Measurements from ENCODE around the gene CCDC146. TPM values are rescaled to one million over a fixed set of nuclear protein-coding genes. Genes with fewer than 3 reads are reported as not detected.
A peak's percentile ranks its signal among the peaks of the same experiment; 100 is the strongest.
"Not testable (repeated sequence)": the region's sequence is repeated elsewhere in the genome, so short reads cannot be mapped to it uniquely, and the experiment has no call there.

The CCDC146 gene
- total RNA-seq, 4 donors from 2014 or later = 7.9 to 37.4 (median 26.5) TPM

GRCh38 chr7:77174418-77174817 lies 52.0 kb downstream of the CCDC146 start:
- intact Hi-C loops (cut with DNase I; ENCODE audit: low total_unique reads) = not testable (repeated sequence)
- 77 to 100% methylated on average over 1 to 3 of the region's 4 CpGs for WGBS, 2 donors (ENCODE audit: low coverage in 1 of 2)

GRCh38 chr7:77175274-77175800 lies 52.9 kb downstream of the CCDC146 start:
- in situ Hi-C loops (cut with MboI; ENCODE audit: low pct_ligation_motif_present in 1 of 4, low pct_unique_long_range_greater_than_20kb in 1 of 4, low sequenced_read_pairs in 3 of 4); H3K27me3 ChIP-seq; DNase-seq; intact Hi-C loops (cut with DNase I; ENCODE audit: low total_unique reads); H3K4me3 ChIP-seq; H3K27ac ChIP-seq; H3K36me3 ChIP-seq; H3K4me1 ChIP-seq; H3K9me3 ChIP-seq: not testable (repeated sequence)
- WGBS, 2 donors (ENCODE audit: low coverage in 1 of 2) = 44 to 83% methylated on average over 1 to 2 of the region's 3 CpGs

More at GRCh38 chr7:77174418-77174817, 52.0 kb downstream of the CCDC146 start:
- H3K36me3 ChIP-seq; H3K4me1 ChIP-seq; DNase-seq; H3K27ac ChIP-seq; H3K4me3 ChIP-seq; H3K9me3 ChIP-seq; in situ Hi-C loops (cut with MboI; ENCODE audit: low pct_ligation_motif_present in 1 of 4, low pct_unique_long_range_greater_than_20kb in 1 of 4, low sequenced_read_pairs in 3 of 4); H3K27me3 ChIP-seq: not testable (repeated sequence)

- H3K27me3 ChIP-seq; intact Hi-C loops (cut with DNase I; ENCODE audit: low total_unique reads); in situ Hi-C loops (cut with MboI; ENCODE audit: low pct_ligation_motif_present in 1 of 4, low pct_unique_long_range_greater_than_20kb in 1 of 4, low sequenced_read_pairs in 3 of 4); DNase-seq; H3K36me3 ChIP-seq; H3K9me3 ChIP-seq; H3K27ac ChIP-seq; H3K4me3 ChIP-seq: not testable (repeated sequence)
- 69 to 88% methylated on average over 9 of the region's 9 CpGs for WGBS, 2 donors (ENCODE audit: low coverage in 1 of 2)
- peaks cover 0 to 10% (median 3%) of the 10 kb centered on the region in 4 donors for H3K4me1 ChIP-seq
Observed at GRCh38 chr7:77177321-77177904, 55.0 kb downstream of the CCDC146 start.

- H3K27ac ChIP-seq; H3K36me3 ChIP-seq; in situ Hi-C loops (cut with MboI; ENCODE audit: low pct_ligation_motif_present in 1 of 4, low pct_unique_long_range_greater_than_20kb in 1 of 4, low sequenced_read_pairs in 3 of 4); H3K4me3 ChIP-seq; H3K27me3 ChIP-seq; intact Hi-C loops (cut with DNase I; ENCODE audit: low total_unique reads); H3K9me3 ChIP-seq; DNase-seq: not testable (repeated sequence)
- H3K4me1 ChIP-seq = peaks cover 0 to 16% (median 5%) of the 10 kb centered on the region in 4 donors
Observed at GRCh38 chr7:77178024-77178423, 55.6 kb downstream of the CCDC146 start.

GRCh38 chr7:77181015-77181595 lies 58.7 kb downstream of the CCDC146 start:
- TF ChIP-seq EP300 (IDR thresholded peaks at IDR 0.05; ENCODE audit: low read depth) (no peak), POLR2AphosphoS5 (IDR thresholded peaks at IDR 0.05) (no peak), CTCF (IDR thresholded peaks at IDR 0.05) (no peak), POLR2A (IDR thresholded peaks at IDR 0.05) (no peak)
- intact Hi-C loops (cut with DNase I; ENCODE audit: low total_unique reads) (no loop called here), in situ Hi-C loops (cut with MboI; ENCODE audit: low pct_ligation_motif_present in 1 of 4, low pct_unique_long_range_greater_than_20kb in 1 of 4, low sequenced_read_pairs in 3 of 4) (no loop called here)
- H3K4me3 ChIP-seq = no peak overlapping the region
- H3K27me3 ChIP-seq = no peaks in the 10 kb centered on the region
- H3K36me3 ChIP-seq = no peaks in the 10 kb centered on the region
- 61 to 87% methylated on average over 3 to 4 of the region's 4 CpGs for WGBS, 2 donors (ENCODE audit: low coverage in 1 of 2)
- peak overlapping the region in 2 of 4 donors; percentile 65 for H3K27ac ChIP-seq
- peak; percentile 49 for DNase-seq
- H3K4me1 ChIP-seq = peaks cover 0 to 35% (median 9%) of the 10 kb centered on the region in 4 donors
- H3K9me3 ChIP-seq = no peaks in the 10 kb centered on the region

- H3K4me1 ChIP-seq = peaks cover 0 to 35% (median 9%) of the 10 kb centered on the region in 4 donors
- WGBS, 2 donors (ENCODE audit: low coverage in 1 of 2) = 50 to 59% methylated on average over 3 of the region's 3 CpGs
- no peaks in the 10 kb centered on the region for H3K36me3 ChIP-seq
- in situ Hi-C loops (cut with MboI; ENCODE audit: low pct_ligation_motif_present in 1 of 4, low pct_unique_long_range_greater_than_20kb in 1 of 4, low sequenced_read_pairs in 3 of 4) (no loop called here), intact Hi-C loops (cut with DNase I; ENCODE audit: low total_unique reads) (no loop called here)
- DNase-seq = no peak
- TF ChIP-seq POLR2A (IDR thresholded peaks at IDR 0.05) (no peak), EP300 (IDR thresholded peaks at IDR 0.05; ENCODE audit: low read depth) (no peak), POLR2AphosphoS5 (IDR thresholded peaks at IDR 0.05) (no peak), CTCF (IDR thresholded peaks at IDR 0.05) (no peak)
- no peak overlapping the region for H3K4me3 ChIP-seq
- H3K9me3 ChIP-seq = no peaks in the 10 kb centered on the region
- no peaks in the 10 kb centered on the region for H3K27me3 ChIP-seq
- H3K27ac ChIP-seq = peak overlapping the region in 3 of 4 donors; percentile 58 to 65 (median 65)
Observed at GRCh38 chr7:77181734-77182133, 59.3 kb downstream of the CCDC146 start.
